PC-3 (cell line): ENCODE results near the gene LMO1.

Source experiments
- CTCF ChIP-seq: fragments of 300-600 bp; sonication (generic); conservative IDR thresholded peaks from 2 replicates; pipeline ENCODE4 v1.5.1; 2017; ENCODE audit warnings: antibody characterized with exemption, low read depth, mild to moderate bottlenecking, low read length
- EZH2 ChIP-seq: fragments of 300-600 bp; sonication (generic); IDR thresholded peaks from one replicate; pipeline ENCODE4 v1.6.1; 2017; ENCODE audit warnings: antibody characterized with exemption, mild to moderate bottlenecking, low read length; ENCODE audit not compliant: unreplicated experiment
- EZH2phosphoT487 ChIP-seq: fragments of 300-600 bp; sonication (generic); IDR thresholded peaks from 2 replicates; pipeline ENCODE4 v1.6.1; 2018; ENCODE audit warnings: mild to moderate bottlenecking, antibody characterized with exemption, low read length, borderline replicate concordance

DNA sequence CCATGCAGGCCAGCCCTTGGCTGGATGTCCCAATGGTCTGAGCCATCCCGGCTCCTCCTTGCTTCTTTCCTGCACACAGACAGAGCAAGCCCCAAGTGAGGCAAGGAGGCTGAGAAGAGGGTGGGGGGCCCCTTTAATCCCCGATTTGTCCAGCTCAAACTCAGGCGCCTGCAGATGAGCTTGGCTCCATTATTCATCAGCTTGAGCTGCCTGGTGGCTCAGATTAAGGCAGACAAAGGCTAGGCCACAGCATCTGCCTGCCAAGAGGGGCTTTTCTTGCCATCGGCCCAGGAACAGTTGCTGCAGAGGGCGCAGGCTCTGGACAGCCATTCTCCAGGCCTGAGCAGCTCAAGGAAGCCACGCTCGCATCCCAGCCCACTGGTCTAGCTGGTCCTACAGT, 35.4 kb downstream of the LMO1 start:
- TF ChIP-seq CTCF (no peak), EZH2 (no peak), EZH2phosphoT487 (no peak)
